ENCODE results near the gene GATC. TPM values are rescaled to one million over a fixed set of nuclear protein-coding genes. Genes with fewer than 3 reads are reported as not detected.

GATC gene
- total RNA-seq, 1 donor from 2014 or later: 15.5 TPM

GRCh38 chr12:120403869-120404268, 42.4 kb upstream of the GATC start:
- H3K27me3 ChIP-seq: no peaks in the 10 kb centered on the region
- no peak overlapping the region for H3K4me3 ChIP-seq
- no peaks in the 10 kb centered on the region for H3K4me1 ChIP-seq
- intact Hi-C loops (cut with DNase I): no loop called here
- H3K9me3 ChIP-seq: no peaks in the 10 kb centered on the region
- no peak overlapping the region for H3K27ac ChIP-seq
- no peak for DNase-seq (ENCODE audit: extremely low spot score in 2 of 2)
- TF ChIP-seq CTCF (IDR thresholded peaks at IDR 0.05): no peak
- no peak for TF ChIP-seq POLR2AphosphoS5 (IDR thresholded peaks at IDR 0.05; ENCODE audit: insufficient read depth in 1 of 2, low read depth in 1 of 2)
- no peak for TF ChIP-seq POLR2A (IDR thresholded peaks at IDR 0.05)
- H3K36me3 ChIP-seq: no peaks in the 10 kb centered on the region

GRCh38 chr12:120404271-120404670, 42.0 kb upstream of the GATC start:
- intact Hi-C loops (cut with DNase I): no loop called here
- Histone ChIP-seq H3K4me3 (no peak overlapping the region), H3K27me3 (no peaks in the 10 kb centered on the region), H3K36me3 (no peaks in the 10 kb centered on the region), H3K9me3 (no peaks in the 10 kb centered on the region), H3K4me1 (no peaks in the 10 kb centered on the region), H3K27ac (no peak overlapping the region)
- DNase-seq (ENCODE audit: extremely low spot score in 2 of 2): no peak
- TF ChIP-seq POLR2A (IDR thresholded peaks at IDR 0.05) (no peak), POLR2AphosphoS5 (IDR thresholded peaks at IDR 0.05; ENCODE audit: insufficient read depth in 1 of 2, low read depth in 1 of 2) (no peak)

- intact Hi-C loops (cut with DNase I): no loop called here
- Histone ChIP-seq H3K36me3 (no peaks in the 10 kb centered on the region), H3K4me3 (no peak overlapping the region), H3K9me3 (no peaks in the 10 kb centered on the region), H3K27ac (no peak overlapping the region), H3K4me1 (no peaks in the 10 kb centered on the region), H3K27me3 (no peaks in the 10 kb centered on the region)
- TF ChIP-seq POLR2A (IDR thresholded peaks at IDR 0.05) (no peak), POLR2AphosphoS5 (IDR thresholded peaks at IDR 0.05; ENCODE audit: insufficient read depth in 1 of 2, low read depth in 1 of 2) (no peak), CTCF (IDR thresholded peaks at IDR 0.05) (no peak)
- no peak for DNase-seq (ENCODE audit: extremely low spot score in 2 of 2)
These were observed 40.2 kb upstream of the GATC start for GRCh38 chr12:120406069-120406468.

GRCh38 chr12:120406553-120406952, 39.7 kb upstream of the GATC start:
- H3K27me3 ChIP-seq: no peaks in the 10 kb centered on the region
- H3K36me3 ChIP-seq: no peaks in the 10 kb centered on the region
- DNase-seq (ENCODE audit: extremely low spot score in 2 of 2): no peak
- H3K9me3 ChIP-seq: no peaks in the 10 kb centered on the region
- intact Hi-C loops (cut with DNase I): no loop called here
- H3K4me3 ChIP-seq: no peak overlapping the region
- no peak overlapping the region for H3K27ac ChIP-seq
- no peaks in the 10 kb centered on the region for H3K4me1 ChIP-seq
- TF ChIP-seq POLR2A (IDR thresholded peaks at IDR 0.05) (no peak), CTCF (IDR thresholded peaks at IDR 0.05) (no peak), POLR2AphosphoS5 (IDR thresholded peaks at IDR 0.05; ENCODE audit: insufficient read depth in 1 of 2, low read depth in 1 of 2) (no peak)

GRCh38 chr12:120408771-120409170, 37.5 kb upstream of the GATC start:
- Histone ChIP-seq H3K4me1 (no peaks in the 10 kb centered on the region), H3K27ac (no peak overlapping the region), H3K4me3 (no peak overlapping the region), H3K9me3 (no peaks in the 10 kb centered on the region), H3K27me3 (no peaks in the 10 kb centered on the region), H3K36me3 (no peaks in the 10 kb centered on the region)
- TF ChIP-seq CTCF (IDR thresholded peaks at IDR 0.05) (no peak), POLR2A (IDR thresholded peaks at IDR 0.05) (no peak), POLR2AphosphoS5 (IDR thresholded peaks at IDR 0.05; ENCODE audit: insufficient read depth in 1 of 2, low read depth in 1 of 2) (no peak)
- no peak for DNase-seq (ENCODE audit: extremely low spot score in 2 of 2)
- intact Hi-C loops (cut with DNase I): no loop called here
